ENCODE results near the gene PAK1.

PAK1 gene

DNA sequence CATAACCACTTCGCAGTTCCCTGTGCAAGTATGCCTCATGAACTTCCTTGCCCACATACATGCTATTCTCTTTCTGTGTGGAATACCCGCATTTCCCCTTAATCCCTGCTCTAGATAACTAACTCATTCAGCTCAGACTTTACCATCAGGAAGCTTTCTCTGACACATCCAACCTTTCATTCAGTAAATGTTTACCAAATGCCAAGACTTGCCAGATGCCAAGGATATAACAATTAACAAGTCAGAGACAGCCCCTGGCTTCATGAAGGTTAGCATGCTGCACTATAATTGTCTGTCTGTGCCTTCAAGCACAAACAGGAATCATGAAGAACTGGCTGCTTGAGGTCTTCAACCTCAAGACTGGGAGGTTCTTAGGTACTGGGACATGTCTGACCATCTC lies 101.2 kb downstream of the PAK1 start:
- DNase-seq (ENCODE audit: low read depth in 2 of 2): no peak

DNA sequence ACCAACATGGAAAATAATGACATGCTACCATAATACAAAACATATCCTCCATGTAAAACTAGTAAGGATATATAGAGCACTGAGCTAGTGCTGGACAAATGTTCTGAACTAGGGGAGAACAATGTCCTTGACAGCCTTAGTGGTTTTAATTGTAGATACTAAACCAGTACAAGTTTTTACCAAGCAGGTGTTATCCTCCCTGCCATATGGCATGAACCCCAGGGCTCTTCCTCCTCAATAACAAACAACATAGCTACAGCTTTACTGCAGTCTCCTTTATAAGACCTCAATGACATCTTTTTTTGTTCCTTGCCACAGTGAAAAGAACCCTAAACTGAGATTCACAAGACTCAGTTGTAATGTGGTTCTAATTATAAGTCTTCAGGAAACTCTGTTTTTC lies 102.2 kb downstream of the PAK1 start:
- DNase-seq (ENCODE audit: low read depth in 2 of 2): no peak

DNA sequence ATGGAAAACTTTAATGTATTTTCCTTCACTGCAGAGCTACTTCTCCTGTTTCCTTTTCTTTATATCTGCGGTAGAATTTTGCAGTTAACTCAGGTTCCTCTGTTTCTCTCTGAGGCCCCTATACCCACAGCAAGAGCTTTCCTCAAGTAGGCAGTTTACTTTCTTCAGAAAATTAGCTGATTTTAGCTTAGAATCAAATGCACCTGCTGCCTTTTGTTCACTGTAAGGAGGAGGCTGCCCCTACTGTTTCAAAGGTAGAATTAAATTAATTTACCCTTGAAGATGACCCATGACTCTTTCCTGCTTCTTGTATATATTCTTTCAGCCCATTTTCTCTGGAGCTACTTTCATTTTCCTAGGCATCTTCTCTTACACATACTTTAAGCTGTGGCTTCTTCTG lies 103.7 kb downstream of the PAK1 start:
- DNase-seq (ENCODE audit: low read depth in 2 of 2): no peak

DNA sequence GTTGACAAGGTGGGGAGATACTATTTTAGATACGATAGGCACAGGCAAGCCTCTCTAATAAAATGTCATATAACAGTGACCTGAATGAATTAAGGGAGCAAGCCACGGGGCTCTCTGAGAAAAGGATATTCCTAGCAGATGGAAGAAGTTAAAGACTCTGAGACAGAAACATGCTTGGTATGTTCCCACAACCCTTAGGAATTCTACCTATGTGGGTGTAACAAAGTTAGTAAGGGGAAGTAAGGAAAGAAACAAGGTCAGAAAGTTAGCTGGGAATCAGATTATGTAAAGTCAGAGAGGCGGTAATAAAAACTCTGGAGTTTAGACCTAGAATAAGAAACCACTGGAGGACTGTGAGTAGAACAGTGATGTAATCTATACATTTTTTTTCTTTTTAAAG lies 112.7 kb downstream of the PAK1 start:
- no peak for DNase-seq (ENCODE audit: low read depth in 2 of 2)

DNA sequence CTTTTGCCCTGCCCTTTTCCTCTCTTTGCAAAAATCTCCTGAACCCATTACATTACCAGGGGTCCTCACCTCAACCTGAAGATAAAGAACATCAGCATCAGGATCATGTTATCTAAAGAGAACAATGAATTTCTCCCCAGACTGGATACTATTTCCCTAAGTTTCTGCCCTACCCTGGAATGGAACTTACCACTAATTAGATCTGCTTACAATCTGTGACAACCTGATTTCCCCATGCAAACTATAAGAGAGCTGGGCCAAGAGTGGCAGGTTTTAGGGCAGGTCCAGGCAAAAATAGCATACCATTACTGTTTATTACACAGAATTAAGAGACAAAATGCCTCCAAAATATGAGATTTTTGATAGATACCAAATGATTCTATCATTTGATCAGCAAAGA lies 114.4 kb downstream of the PAK1 start:
- no peak for DNase-seq (ENCODE audit: low read depth in 2 of 2)

DNA sequence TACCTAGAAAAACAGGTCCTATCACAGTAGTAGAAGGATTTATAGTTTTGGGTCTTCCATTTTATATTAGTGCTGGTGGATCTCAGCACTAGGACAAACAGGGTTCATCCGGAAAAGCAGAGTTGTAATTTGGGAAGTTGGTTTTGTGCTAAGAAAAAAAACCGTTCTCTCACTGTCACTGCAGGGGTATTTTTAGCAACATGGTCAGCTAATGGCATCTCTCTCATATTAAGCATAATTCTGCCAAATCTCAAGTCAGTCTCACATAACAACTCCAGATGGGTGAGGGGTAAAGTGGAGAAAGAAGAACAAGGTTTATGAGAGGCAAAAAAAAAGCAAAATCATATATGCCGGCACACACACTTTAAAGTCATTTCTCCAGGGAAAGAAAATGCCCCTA lies 120.8 kb downstream of the PAK1 start:
- DNase-seq (ENCODE audit: low read depth in 2 of 2): no peak

- DNase-seq (ENCODE audit: low read depth in 2 of 2): no peak
These were observed 122.5 kb downstream of the PAK1 start for GRCh38 chr11:77351281-77351886.

DNA sequence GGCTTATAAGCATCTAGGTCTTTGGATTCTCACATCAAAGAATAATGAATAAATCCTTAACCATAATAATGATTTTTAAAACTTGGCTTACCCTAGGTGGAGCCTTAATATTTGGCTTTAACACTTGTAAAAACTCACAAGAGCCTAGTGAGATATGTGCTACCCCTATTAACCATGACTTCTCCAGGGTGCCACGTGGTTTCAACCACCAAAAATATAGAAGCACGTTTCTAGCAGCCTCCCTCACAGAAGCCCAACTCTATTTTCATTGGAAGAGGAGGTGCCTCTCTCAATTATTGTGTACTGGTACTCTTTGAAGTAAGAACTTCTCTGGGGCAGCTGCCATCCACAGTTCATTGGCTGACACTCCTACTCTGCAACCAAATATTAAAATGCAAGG lies 125.9 kb downstream of the PAK1 start:
- no peak for DNase-seq (ENCODE audit: low read depth in 2 of 2)

GRCh38 chr11:77346906-77347603 lies 126.8 kb downstream of the PAK1 start:
- DNase-seq (ENCODE audit: low read depth in 2 of 2): no peak

DNA sequence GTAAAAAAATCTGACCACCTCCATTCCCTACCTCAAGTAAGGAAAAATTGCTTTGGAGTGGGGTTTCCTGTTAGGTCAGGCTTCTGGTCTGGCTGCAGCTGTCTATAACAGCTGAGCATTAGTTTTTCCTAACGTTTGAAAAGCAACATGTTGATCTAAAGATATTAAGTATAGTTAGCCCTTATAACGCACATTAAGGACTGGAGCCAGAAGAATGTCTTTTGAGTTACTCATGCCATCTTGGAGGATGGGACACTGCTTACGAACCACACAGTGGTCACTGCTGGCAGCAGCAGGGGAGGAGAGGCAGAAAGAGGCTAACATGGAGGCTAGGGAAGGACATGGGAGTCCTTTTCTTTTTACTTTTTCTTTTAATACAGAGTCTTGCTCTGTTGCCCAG lies 128.3 kb downstream of the PAK1 start:
- DNase-seq (ENCODE audit: low read depth in 2 of 2): no peak

DNA sequence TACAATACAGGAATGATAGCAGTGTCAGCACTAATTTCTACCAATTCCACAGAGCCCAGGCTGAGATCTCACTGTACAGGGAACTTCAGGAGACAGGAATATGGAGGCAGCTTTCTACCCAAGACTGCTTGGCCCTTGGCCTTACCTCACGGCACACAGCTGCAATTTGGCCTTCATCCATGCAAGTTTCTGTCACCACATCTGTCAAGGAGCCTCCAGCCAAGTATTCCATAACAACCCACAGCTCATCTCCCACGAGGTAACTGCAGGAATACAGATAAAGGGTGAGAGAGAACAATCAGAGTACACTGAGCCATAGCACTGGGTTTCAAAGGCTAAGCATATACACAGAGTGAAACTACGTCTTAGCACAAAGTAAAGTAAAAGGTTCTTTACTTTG lies 133.4 kb downstream of the PAK1 start:
- no peak for DNase-seq (ENCODE audit: low read depth in 2 of 2)

DNA sequence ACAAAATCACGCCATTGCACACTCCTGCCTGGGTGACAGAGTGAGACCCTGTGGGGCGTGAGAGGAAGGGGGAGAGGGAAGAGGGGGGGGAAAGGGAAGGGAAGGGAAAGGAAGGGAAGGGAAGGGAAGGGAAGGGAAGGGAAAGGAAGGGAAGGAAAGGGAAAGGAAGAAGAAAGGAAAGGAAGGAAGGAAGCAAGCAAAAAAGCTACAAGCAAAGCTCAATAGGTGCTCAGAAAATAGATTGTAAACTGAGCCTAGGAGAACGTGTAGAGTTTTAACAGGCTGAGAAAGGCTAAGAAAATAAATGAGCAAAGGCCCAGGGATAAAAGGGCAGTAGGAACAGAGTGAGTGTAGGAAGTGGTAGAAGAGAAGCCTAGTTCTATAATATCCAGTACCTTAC lies 141.6 kb downstream of the PAK1 start:
- no peak for DNase-seq (ENCODE audit: low read depth in 2 of 2)

DNA sequence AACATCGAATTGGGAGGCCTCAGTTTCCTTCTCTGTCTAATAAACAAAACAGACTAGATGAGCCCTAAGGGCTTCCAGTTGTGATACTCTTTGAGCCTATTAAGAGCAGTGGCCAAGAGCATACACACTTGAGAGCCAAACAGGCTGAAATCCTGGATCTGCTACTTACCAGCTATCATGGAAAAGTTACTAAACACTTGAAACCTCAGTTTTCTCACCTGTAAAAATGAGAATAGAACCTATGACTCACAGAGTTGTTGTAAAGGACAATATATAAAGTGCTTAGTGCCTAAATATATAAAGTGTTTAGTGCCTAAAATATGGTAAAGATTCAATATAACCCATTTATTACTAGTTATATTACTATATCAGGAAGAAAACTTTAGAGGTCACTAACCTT lies 148.7 kb downstream of the PAK1 start:
- no peak for DNase-seq (ENCODE audit: low read depth in 2 of 2)

GRCh38 chr11:77324508-77324907 lies 149.4 kb downstream of the PAK1 start:
- no peak for DNase-seq (ENCODE audit: low read depth in 2 of 2)

DNA sequence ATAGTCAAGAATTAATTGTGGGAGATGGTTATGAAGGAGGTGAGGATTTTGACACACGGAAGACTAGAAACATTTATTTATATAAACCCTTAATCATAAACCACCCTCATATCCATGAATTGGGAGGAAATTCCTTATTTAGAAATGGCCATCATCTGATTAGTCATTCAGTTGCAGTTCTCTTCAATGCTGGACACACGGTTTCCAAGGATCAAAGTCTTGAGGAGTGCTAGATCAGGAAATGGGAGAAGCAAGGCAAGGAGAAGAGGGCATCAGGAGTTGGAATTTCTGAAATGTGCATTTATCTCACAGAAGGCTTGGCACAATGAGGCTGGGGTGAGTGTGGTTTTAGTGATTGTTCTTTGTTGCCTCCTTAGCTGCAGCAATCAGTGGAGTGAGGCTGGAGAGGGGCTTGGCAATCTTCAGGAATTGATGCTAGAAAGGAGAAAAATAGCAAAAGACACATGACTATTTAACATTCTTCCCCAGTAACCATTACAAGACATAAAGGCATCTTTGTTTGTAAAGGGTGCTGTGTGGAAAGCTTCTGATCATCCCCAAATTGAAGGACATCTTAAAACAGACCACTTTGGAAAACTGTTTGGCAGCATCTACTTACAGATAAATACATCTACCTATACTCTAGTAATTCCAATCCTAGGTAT lies 150.8 kb downstream of the PAK1 start:
- DNase-seq (ENCODE audit: low read depth in 2 of 2): no peak

- DNase-seq (ENCODE audit: low read depth in 2 of 2): no peak
These were observed 151.4 kb downstream of the PAK1 start for GRCh38 chr11:77322506-77322905.

DNA sequence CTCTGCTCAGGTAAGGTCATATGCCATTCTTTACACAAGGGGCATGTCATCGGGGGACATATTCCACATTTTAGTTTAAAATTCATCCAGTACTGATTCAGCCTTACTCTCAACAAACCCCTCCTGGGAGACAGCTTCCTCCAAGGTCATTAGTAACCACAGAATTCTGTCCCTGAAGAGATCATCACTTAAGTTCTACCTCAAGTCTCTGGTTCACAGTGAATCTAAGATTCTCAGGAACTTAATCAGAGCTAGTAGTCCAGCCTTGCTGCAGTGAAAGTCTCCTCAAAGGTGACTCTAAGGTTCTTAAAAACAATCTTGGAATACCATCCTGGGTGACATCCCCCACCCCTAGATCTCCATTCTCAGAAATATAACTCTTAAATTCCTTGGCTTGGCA lies 153.5 kb downstream of the PAK1 start:
- DNase-seq (ENCODE audit: low read depth in 2 of 2): no peak

- DNase-seq (ENCODE audit: low read depth in 2 of 2): no peak
These were observed 155.3 kb downstream of the PAK1 start for GRCh38 chr11:77318600-77318999.

- DNase-seq (ENCODE audit: low read depth in 2 of 2): no peak
These were observed 157.1 kb downstream of the PAK1 start for GRCh38 chr11:77316733-77317342.

GRCh38 chr11:77312107-77312506 lies 161.8 kb downstream of the PAK1 start:
- no peak for DNase-seq (ENCODE audit: low read depth in 2 of 2)

DNA sequence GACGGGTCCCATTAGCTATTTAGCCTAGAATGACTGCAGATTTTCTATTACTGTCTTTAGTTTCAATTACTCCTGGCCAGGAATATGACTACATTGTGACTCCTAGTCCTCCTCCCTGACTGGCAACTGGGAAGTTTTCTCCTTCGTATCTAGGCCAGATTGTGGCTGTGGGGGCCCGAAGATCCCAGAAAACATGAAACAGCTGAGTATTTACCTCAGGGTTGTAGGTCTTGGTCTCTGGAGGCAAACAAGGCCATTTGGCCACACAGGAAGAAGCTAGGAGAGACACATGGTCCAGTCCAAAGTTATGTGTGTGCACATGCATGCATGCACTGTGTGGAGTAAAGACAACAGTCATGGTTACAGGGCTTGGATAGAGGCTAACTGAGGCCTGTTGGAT lies 162.2 kb downstream of the PAK1 start:
- DNase-seq (ENCODE audit: low read depth in 2 of 2): no peak

- DNase-seq (ENCODE audit: low read depth in 2 of 2): no peak
These were observed 163.2 kb downstream of the PAK1 start for GRCh38 chr11:77310721-77311120.
